ENCODE data around the gene MED23.

MED23 gene

GRCh38 chr6:131627724-131628682, at the start of gene MED23:
Gene MED23, minus strand, starts transcription at chr6:131628242. Its CDS starts 193 bp downstream, at chr6:131628049.
- peak; percentile 98 for TF ChIP-seq CTCF (IDR thresholded peaks at IDR 0.05; ENCODE audit: low read depth, low read length)
- H3K4me3 ChIP-seq (ENCODE audit: low read depth, low read length), result peak within 1 kb of the TSS; percentile 96

- TF ChIP-seq CTCF (IDR thresholded peaks at IDR 0.05; ENCODE audit: low read depth, low read length), result no peak
Measured at GRCh38 chr6:131673184-131673583, 45.1 kb upstream of the MED23 start.

GRCh38 chr6:131669891-131670290, 41.8 kb upstream of the MED23 start:
- no peak for TF ChIP-seq CTCF (IDR thresholded peaks at IDR 0.05; ENCODE audit: low read depth, low read length)
- no peak overlapping the region for H3K4me3 ChIP-seq (ENCODE audit: low read depth, low read length)

More at GRCh38 chr6:131673184-131673583, 45.1 kb upstream of the MED23 start:
- H3K4me3 ChIP-seq (ENCODE audit: low read depth, low read length), result no peak overlapping the region

GRCh38 chr6:131663578-131664165, 35.6 kb upstream of the MED23 start:
- H3K4me3 ChIP-seq (ENCODE audit: low read depth, low read length), result no peak overlapping the region
- no peak for TF ChIP-seq CTCF (IDR thresholded peaks at IDR 0.05; ENCODE audit: low read depth, low read length)

GRCh38 chr6:131660195-131660594, 32.2 kb upstream of the MED23 start:
- TF ChIP-seq CTCF (IDR thresholded peaks at IDR 0.05; ENCODE audit: low read depth, low read length), result no peak
- no peak overlapping the region for H3K4me3 ChIP-seq (ENCODE audit: low read depth, low read length)

- H3K4me3 ChIP-seq (ENCODE audit: low read depth, low read length), result no peak overlapping the region
- no peak for TF ChIP-seq CTCF (IDR thresholded peaks at IDR 0.05; ENCODE audit: low read depth, low read length)
Measured at GRCh38 chr6:131658287-131658686, 30.2 kb upstream of the MED23 start.

- no peak for TF ChIP-seq CTCF (IDR thresholded peaks at IDR 0.05; ENCODE audit: low read depth, low read length)
Measured at GRCh38 chr6:131657630-131658111, 29.6 kb upstream of the MED23 start.

More at GRCh38 chr6:131657630-131658111, 29.6 kb upstream of the MED23 start:
- H3K4me3 ChIP-seq (ENCODE audit: low read depth, low read length), result no peak overlapping the region
